SJCRH30 (cell line): ENCODE measurements around the gene TNRC6C. TPM values are rescaled to one million over a fixed set of nuclear protein-coding genes. Genes with fewer than 3 reads are reported as not detected.

Experiments used
- DNase-seq, 2 experiments: peaks; one replicate each; pipeline ENCODE4 v3.0.0-alpha.2; 2015 to 2020
- H3K27ac ChIP-seq: fragments of 250-450 bp; sonication (Bioruptor Pico); 2 replicates; pipeline ENCODE4 v1.5.1; 2020; ENCODE audit warnings: mild to moderate bottlenecking, moderate library complexity
- H3K27me3 ChIP-seq: fragments of 250-450 bp; sonication (Bioruptor Pico); 2 replicates; pipeline ENCODE4 v1.5.1; 2020; ENCODE audit warnings: mild to moderate bottlenecking, moderate library complexity
- H3K36me3 ChIP-seq: fragments of 250-450 bp; sonication (Bioruptor Pico); 2 replicates; pipeline ENCODE4 v1.5.1; 2020; ENCODE audit warnings: mild to moderate bottlenecking, moderate library complexity
- H3K4me1 ChIP-seq: fragments of 250-450 bp; sonication (Bioruptor Pico); 2 replicates; pipeline ENCODE4 v1.5.1; 2020; ENCODE audit warnings: mild to moderate bottlenecking, moderate library complexity
- H3K4me3 ChIP-seq: fragments of 250-450 bp; sonication (Bioruptor Pico); 2 replicates; pipeline ENCODE4 v1.5.1; 2020; ENCODE audit warnings: mild to moderate bottlenecking, moderate library complexity
- H3K9me3 ChIP-seq: fragments of 250-450 bp; sonication (Bioruptor Pico); replicated peaks from 2 replicates; pipeline ENCODE4 v1.5.1; 2020; ENCODE audit warnings: mild to moderate bottlenecking, moderate library complexity
- total RNA-seq: library from RNA; depleted of rRNA; stranded (reverse); fragments of >200 nt; shearing (Covaris generic); gene quantifications from 2 replicates; pipeline ENCODE4 v1.2.3, GENCODE V29; 2014; rRNA removed

TNRC6C gene, protein sequence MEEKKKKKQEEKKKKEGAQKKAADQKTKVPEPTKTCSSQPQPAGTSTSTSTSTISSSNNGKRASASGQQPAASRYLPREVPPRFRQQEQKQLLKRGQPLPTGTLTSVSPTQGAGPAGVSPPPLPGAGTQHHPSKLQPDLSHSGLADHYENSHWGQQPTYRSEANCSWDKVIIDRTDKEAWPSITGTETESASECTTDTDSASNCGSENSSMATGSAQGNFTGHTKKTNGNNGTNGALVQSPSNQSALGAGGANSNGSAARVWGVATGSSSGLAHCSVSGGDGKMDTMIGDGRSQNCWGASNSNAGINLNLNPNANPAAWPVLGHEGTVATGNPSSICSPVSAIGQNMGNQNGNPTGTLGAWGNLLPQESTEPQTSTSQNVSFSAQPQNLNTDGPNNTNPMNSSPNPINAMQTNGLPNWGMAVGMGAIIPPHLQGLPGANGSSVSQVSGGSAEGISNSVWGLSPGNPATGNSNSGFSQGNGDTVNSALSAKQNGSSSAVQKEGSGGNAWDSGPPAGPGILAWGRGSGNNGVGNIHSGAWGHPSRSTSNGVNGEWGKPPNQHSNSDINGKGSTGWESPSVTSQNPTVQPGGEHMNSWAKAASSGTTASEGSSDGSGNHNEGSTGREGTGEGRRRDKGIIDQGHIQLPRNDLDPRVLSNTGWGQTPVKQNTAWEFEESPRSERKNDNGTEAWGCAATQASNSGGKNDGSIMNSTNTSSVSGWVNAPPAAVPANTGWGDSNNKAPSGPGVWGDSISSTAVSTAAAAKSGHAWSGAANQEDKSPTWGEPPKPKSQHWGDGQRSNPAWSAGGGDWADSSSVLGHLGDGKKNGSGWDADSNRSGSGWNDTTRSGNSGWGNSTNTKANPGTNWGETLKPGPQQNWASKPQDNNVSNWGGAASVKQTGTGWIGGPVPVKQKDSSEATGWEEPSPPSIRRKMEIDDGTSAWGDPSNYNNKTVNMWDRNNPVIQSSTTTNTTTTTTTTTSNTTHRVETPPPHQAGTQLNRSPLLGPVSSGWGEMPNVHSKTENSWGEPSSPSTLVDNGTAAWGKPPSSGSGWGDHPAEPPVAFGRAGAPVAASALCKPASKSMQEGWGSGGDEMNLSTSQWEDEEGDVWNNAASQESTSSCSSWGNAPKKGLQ (N-terminal part only)
- 12.7 and 13.4 TPM in 2 replicates for total RNA-seq

DNA sequence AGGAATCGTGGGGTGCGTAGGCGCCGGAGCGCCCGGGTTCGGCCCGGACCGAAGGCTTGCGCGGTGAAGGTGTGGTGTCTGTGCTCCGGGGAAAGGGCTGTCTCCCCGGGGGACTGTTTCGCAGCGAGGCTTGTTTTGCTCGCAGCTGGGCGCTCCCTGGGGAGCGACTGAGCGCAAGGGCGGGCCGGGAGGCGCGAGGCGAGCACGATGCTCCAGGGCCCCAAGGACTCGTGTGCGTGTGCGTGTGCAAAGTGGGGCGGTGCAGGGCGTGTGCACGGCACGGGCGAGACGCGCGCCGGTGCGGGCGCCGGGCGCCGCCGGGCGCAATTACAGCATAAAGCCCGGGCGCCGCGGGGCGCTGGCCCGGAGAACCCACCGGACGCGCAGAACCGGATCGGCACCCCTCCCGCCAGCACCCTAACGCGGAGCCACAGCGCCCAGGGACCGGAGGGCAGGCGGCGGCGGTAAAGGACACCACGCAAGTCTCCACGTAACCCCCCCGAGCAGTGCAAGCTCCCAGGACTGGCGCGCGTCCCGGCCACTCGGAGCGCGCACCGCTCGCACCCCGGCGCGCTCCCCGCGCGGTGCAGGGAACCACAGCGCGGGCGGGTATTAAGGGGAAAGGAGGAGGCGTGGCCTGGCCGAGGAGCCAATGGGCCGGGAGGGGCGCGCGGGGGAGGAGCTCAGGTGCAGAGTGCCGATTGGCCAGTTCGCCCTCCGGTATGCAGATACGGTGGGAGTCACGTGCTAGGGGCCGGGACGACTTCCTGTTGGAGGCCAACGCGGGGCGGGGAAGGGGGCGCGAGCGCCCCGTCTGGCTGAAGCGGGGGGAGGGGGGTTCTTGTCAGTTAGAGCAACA is at the start of gene TNRC6C:
TNRC6C (plus strand) TSS at position 847 of the 859 bp plus-strand sequence. CDS start 45,504 bp downstream, outside the sequence.
- H3K27me3 ChIP-seq = peaks cover 24% of the 10 kb centered on the region
- H3K4me1 ChIP-seq = peaks cover 7% of the 10 kb centered on the region
- H3K36me3 ChIP-seq = no peaks in the 10 kb centered on the region
- peak; percentile 100 for DNase-seq
- H3K9me3 ChIP-seq = no peaks in the 10 kb centered on the region
- peak within 1 kb of the TSS; percentile 73 for H3K4me3 ChIP-seq
- H3K27ac ChIP-seq = no peak within 1 kb of the TSS

GRCh38 chr17:77909236-77909635 is 49.3 kb upstream of the TNRC6C start:
- H3K27ac ChIP-seq = no peak overlapping the region
- H3K9me3 ChIP-seq = peaks cover 17% of the 10 kb centered on the region
- no peak for DNase-seq
- H3K27me3 ChIP-seq = no peaks in the 10 kb centered on the region
- no peaks in the 10 kb centered on the region for H3K4me1 ChIP-seq
- H3K36me3 ChIP-seq = no peaks in the 10 kb centered on the region
- H3K4me3 ChIP-seq = no peak overlapping the region

DNA sequence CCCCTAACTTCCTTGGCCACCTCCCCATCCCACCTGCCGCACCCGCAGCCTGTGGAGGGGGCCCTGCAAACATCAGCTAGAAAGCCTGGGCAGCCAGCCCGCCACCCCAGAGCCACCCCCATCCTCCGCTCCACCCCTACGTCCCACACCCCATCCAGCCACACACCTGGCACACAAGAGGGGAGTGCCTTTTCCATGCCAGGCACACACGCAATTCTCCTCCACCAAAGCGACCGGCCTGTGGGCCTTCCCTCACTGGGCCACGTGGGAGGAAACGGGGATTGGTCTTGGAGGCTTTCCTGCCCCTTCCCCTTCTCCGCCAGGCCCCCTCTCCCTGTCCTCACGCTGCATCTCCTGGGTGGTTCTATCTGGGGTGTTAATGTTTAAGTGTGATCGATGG is 48.7 kb upstream of the TNRC6C start:
- H3K4me3 ChIP-seq = no peak overlapping the region
- no peaks in the 10 kb centered on the region for H3K4me1 ChIP-seq
- peaks cover 17% of the 10 kb centered on the region for H3K9me3 ChIP-seq
- no peaks in the 10 kb centered on the region for H3K36me3 ChIP-seq
- no peak overlapping the region for H3K27ac ChIP-seq
- H3K27me3 ChIP-seq = no peaks in the 10 kb centered on the region
- DNase-seq = no peak

- Histone ChIP-seq H3K4me1 (no peaks in the 10 kb centered on the region), H3K27ac (no peak overlapping the region), H3K9me3 (peaks cover 17% of the 10 kb centered on the region), H3K27me3 (peaks cover 10% of the 10 kb centered on the region; the same call in 1 of the 2 replicates), H3K4me3 (no peak overlapping the region), H3K36me3 (no peaks in the 10 kb centered on the region)
- peak; percentile 55 to 78 for DNase-seq
Measured at GRCh38 chr17:77914385-77915254, 43.9 kb upstream of the TNRC6C start.

DNA sequence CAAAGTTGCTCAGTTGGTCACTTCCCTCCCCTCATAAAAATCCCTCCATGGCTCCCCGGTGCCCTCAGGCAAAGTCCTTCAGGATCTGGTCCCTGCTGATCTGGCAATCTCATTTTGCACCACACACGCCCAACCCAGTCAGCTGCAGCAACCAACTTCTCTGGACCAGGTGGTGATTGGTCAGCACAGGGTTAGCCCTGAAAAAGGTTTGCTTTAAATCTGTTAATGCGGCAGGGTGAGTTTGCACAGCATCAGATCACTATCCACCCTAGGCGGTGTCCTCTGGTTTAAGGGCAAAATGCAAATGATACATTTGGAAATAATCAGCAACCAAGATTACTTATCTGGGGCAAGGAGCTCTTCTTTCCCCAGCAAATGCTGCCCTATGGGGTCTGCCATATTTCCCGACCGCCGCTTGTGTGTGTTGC is 42.9 kb upstream of the TNRC6C start:
- H3K4me3 ChIP-seq = no peak overlapping the region
- DNase-seq = no peak
- H3K27ac ChIP-seq = no peak overlapping the region
- no peaks in the 10 kb centered on the region for H3K36me3 ChIP-seq
- H3K9me3 ChIP-seq = peaks cover 15% of the 10 kb centered on the region
- H3K4me1 ChIP-seq = no peaks in the 10 kb centered on the region
- peaks cover 10% of the 10 kb centered on the region; the same call in 1 of the 2 replicates for H3K27me3 ChIP-seq

DNA sequence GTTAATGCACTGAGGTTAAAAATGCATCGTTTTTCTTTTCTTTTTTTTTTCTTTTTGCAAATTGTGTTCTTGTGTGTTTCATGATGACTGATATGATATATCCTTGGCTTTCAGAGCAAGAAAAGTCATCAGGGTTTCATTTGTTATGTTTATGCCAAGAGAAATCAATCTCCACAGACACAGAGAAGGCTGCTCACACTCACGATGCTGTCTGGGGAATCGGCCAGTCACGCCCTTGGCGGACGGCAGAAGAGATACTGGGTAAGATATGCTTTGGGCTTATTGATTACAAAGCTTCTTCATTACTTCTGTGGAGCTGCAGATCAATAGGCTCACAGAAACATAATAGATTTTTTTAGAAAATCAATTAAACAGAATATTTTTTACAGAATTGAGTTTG is 42.2 kb upstream of the TNRC6C start:
- Histone ChIP-seq H3K4me1 (no peaks in the 10 kb centered on the region), H3K36me3 (no peaks in the 10 kb centered on the region), H3K27ac (no peak overlapping the region), H3K4me3 (no peak overlapping the region), H3K27me3 (peaks cover 10% of the 10 kb centered on the region; the same call in 1 of the 2 replicates), H3K9me3 (peaks cover 8% of the 10 kb centered on the region)
- no peak for DNase-seq

- DNase-seq = no peak
- peaks cover 2% of the 10 kb centered on the region; the same call in 1 of the 2 replicates for H3K9me3 ChIP-seq
- no peaks in the 10 kb centered on the region for H3K4me1 ChIP-seq
- H3K4me3 ChIP-seq = no peak overlapping the region
- H3K27me3 ChIP-seq = peaks cover 10% of the 10 kb centered on the region; the same call in 1 of the 2 replicates
- no peaks in the 10 kb centered on the region for H3K36me3 ChIP-seq
- no peak overlapping the region for H3K27ac ChIP-seq
Measured at GRCh38 chr17:77916703-77917481, 41.6 kb upstream of the TNRC6C start.

GRCh38 chr17:77919276-77919675 is 39.2 kb upstream of the TNRC6C start:
- Histone ChIP-seq H3K27me3 (peaks cover 21% of the 10 kb centered on the region), H3K9me3 (no peaks in the 10 kb centered on the region), H3K27ac (no peak overlapping the region), H3K4me1 (no peaks in the 10 kb centered on the region), H3K4me3 (no peak overlapping the region), H3K36me3 (no peaks in the 10 kb centered on the region)
- DNase-seq = no peak

DNA sequence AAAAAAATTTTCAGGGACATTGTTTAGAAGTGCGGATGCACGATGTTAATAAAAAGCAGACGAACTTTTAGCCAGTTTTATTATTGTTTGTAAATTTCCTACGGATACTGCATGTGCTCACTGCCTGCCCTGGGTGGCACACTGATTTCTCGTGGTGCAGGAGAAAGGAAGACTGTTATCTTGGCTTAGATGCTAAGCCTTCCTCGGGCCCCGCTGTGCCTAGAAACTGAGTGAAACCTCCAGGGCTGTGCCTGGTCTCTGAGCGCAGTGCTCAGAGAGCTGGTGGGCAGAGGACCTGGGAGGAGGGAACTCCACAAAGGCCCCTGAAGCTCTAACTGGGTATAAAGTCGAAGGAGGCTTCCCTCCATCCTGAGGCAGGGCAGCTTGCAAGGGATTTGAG is 35.4 kb upstream of the TNRC6C start:
- no peak overlapping the region for H3K4me3 ChIP-seq
- DNase-seq = no peak
- H3K9me3 ChIP-seq = no peaks in the 10 kb centered on the region
- no peaks in the 10 kb centered on the region for H3K36me3 ChIP-seq
- no peaks in the 10 kb centered on the region for H3K4me1 ChIP-seq
- no peak overlapping the region for H3K27ac ChIP-seq
- H3K27me3 ChIP-seq = peaks cover 19% of the 10 kb centered on the region

- Histone ChIP-seq H3K4me1 (no peaks in the 10 kb centered on the region), H3K27ac (no peak overlapping the region), H3K27me3 (peaks cover 19% of the 10 kb centered on the region), H3K4me3 (no peak overlapping the region), H3K36me3 (no peaks in the 10 kb centered on the region), H3K9me3 (no peaks in the 10 kb centered on the region)
- no peak for DNase-seq
Measured at GRCh38 chr17:77923776-77924513, 34.6 kb upstream of the TNRC6C start.

DNA sequence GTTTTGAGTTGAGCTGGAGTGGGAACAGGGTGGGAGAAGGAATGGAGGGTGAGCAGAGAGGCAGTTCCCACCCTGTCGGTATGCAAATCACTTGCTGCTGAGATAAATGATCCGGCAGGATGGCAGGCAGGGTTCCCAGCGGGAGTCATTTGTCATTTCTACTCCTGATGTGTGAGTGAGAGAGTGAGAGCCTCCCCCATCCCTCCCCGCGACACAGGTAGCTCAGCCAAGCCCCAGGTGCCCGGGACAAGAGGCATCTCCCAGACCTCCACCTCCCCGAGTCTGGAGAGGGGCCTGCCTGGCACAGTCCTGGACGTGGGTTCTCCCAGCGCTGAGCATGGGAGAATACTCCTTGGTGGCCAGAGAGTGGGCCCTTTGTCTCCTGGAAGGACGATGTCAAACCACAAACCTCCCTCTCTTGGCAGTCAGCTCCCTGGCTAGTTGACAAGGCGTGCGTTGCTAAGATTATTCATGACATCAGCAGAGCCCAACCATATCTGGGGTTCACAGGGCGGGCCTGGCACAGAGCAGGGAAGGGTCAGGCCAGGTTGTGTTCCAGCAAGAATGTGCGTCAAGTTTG is 33.7 kb upstream of the TNRC6C start:
- H3K4me1 ChIP-seq = no peaks in the 10 kb centered on the region
- no peak for DNase-seq
- no peaks in the 10 kb centered on the region for H3K9me3 ChIP-seq
- no peaks in the 10 kb centered on the region for H3K36me3 ChIP-seq
- H3K27ac ChIP-seq = no peak overlapping the region
- H3K27me3 ChIP-seq = peaks cover 19% of the 10 kb centered on the region
- H3K4me3 ChIP-seq = no peak overlapping the region
